OCI-LY1 (cell line): Measurements from ENCODE around the gene TMEM255A.

Experiments
- EZH2 ChIP-seq: fragments of 200-600 bp; sonication (generic), shearing (Covaris generic); IDR thresholded peaks from 2 replicates; pipeline ENCODE4 v1.8.0; 2017; ENCODE audit warnings: borderline replicate concordance, mixed run types, mild to moderate bottlenecking, antibody characterized with exemption, low read length, moderate library complexity, mixed read lengths
- TF ChIP-seq, protein P1 (sequence below): fragments of 200-600 bp; sonication (generic), shearing (Covaris generic); IDR thresholded peaks from 2 replicates; pipeline ENCODE4 v1.5.1; 2017; ENCODE audit warnings: mild to moderate bottlenecking, antibody characterized with exemption, low read length, moderate library complexity, mixed read lengths

DNA sequence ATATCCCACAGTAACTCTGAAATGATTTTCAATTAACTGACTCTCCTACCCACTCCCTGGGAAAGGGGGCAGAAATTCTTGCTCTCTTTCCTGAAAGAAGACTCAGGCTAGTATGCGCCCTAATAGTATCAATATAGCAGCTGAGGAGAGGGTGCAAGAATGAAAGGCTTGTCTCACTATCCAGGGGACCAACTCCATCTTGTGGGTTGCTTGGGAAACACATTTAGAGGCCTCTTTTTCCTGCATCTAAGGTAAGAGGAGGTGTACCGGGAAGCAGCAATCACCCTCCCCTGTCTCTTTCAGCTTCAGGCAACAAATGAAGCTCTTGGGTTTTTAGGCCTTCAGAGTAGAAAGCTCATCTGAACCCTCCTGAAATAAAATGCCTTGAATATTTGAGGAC, 11.3 kb downstream of the TMEM255A start:
- TF ChIP-seq EZH2: no peak
- TF ChIP-seq, protein P1, sequence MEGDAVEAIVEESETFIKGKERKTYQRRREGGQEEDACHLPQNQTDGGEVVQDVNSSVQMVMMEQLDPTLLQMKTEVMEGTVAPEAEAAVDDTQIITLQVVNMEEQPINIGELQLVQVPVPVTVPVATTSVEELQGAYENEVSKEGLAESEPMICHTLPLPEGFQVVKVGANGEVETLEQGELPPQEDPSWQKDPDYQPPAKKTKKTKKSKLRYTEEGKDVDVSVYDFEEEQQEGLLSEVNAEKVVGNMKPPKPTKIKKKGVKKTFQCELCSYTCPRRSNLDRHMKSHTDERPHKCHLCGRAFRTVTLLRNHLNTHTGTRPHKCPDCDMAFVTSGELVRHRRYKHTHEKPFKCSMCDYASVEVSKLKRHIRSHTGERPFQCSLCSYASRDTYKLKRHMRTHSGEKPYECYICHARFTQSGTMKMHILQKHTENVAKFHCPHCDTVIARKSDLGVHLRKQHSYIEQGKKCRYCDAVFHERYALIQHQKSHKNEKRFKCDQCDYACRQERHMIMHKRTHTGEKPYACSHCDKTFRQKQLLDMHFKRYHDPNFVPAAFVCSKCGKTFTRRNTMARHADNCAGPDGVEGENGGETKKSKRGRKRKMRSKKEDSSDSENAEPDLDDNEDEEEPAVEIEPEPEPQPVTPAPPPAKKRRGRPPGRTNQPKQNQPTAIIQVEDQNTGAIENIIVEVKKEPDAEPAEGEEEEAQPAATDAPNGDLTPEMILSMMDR: no peak
